SKM-1 (cell line): Measurements from ENCODE around the gene ISCU.
A peak's percentile ranks its signal among the peaks of the same experiment; 100 is the strongest.

ENCODE experiments used
- DNase-seq: peaks from one replicate; lab custom pipeline; 2025; ENCODE audit not compliant: unreplicated experiment; lab: John Stamatoyannopoulos, UW

Gene ISCU

DNA sequence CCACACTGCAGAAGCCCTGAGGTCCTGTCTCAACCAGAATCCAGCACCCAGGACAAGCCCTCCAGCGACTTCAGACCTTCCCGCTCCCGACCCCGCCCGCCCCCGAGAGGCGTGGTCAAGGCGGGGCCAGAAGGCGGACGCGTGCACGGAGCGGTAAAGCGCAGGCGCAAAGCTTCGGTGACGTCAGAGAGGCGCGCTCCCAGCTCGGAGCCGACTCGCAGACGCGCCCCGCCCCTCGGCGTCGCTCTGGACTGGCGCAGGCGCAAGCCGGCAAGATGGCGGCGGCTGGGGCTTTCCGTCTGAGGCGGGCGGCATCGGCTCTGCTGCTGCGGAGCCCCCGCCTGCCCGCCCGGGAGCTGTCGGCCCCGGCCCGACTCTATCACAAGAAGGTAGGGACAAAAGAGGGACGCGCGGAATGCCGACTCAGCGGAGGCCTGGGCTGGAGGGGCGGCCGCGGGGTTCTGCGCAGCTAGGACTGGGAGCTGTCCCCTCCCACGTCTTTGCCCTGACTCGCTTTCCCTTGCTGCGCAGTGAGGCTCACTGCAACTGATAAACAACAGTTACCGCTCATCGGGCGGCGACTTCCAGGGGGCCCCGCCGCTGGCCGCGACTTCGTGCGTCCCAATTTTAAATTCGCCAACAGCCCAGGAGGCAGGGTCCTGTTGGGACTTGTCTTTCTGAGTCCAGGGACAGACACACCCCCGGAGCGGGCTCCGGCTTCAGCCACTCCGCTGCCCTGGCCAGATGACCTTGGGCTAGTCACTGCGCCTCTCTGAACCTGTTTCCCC is at the start of gene ISCU:
TSS of gene ISCU (plus strand) at position 249 of the 788 bp plus-strand sequence. CDS start at position 276, 27 bp downstream.
- DNase-seq: peak; percentile 50

DNA sequence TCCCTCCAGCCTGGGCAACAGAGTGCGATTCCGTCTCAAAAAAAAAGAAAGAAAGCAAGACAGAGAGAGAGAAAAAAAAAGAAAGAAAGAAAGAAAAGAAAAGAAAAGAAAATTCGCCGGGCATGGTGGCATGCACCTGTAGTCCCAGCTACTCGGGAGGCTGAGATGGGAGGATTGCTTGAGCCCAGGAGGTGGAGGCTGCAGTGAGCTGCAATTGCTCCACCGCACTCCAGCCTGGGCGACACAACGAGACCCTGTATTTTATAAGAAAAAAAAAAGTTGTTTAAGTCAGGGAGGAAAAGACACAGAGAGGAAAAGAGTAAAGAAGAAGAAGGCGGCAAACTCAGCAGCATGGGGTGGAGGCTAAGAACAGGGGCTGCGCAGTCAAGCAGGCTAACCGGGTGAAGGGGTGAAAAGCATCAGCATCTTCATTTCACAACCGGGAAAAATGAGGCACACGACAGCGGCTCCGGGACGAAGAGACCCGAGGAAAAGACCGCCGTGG is 47.9 kb upstream of the ISCU start:
- DNase-seq: no peak

DNA sequence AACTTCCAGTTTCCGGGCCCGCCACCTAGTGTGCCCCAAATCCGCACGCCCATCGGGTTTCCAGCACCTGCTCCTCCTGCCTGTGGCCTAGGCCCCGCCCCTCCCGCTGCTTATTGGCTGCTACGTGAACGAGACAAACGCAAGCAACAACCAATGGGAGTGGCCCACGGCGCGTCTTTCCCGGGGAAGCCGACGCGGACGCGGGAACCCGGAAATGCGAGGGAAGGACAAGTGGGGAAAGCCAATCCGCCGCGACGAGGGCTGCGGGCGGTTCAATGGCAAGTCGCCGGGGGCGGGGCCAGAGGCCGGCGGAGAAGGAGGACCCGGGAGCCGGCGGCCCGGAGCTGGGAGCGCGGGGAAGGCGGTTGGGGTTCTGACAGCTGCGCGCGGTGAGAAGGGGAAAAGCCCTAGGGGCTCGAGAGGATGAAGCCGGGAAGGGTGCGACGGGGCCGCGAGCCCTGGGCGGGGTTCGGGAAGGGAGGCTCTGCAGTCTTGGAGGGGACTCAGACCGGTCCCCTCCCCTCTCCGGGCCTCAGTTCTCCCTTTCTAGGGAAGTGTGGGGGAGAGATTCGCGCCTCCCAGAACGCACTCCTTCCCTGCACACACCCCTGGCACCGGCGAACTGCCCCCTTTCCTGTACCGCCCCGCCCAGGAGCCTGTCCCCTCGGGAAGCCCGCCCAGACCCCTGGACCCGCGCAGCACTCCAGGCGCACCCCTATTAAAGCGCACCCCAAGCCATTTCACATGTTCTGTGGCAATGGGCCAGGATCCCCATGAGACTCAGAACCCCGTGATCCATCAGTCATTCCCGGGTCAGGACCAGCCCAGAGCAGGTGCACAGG is 47.2 kb upstream of the ISCU start, which contains the start of gene FICD:
TSS of gene FICD (plus strand) at position 305 of the 842 bp plus-strand sequence. CDS start 1,696 bp downstream, outside the sequence.
- DNase-seq: peak; percentile 56

DNA sequence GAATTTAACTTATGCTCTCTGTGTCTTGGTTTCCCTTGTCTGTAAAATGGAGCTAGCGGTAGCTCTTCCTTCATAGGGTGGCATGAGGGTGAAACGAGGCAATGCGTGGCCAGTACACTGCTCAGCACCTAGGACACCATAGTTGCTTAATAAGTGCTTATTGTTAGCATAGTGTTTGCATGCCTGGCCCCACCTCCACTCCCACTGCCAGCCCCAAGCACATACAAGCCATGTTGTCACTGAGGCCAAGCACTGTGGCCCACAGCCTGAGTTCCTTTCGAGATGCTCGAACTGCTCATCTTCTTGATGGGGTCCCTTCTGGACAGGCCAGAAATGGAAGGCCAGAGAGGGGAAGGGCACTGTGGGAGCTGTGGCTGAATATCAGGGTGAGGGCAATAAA is 46.5 kb upstream of the ISCU start:
- no peak for DNase-seq

DNA sequence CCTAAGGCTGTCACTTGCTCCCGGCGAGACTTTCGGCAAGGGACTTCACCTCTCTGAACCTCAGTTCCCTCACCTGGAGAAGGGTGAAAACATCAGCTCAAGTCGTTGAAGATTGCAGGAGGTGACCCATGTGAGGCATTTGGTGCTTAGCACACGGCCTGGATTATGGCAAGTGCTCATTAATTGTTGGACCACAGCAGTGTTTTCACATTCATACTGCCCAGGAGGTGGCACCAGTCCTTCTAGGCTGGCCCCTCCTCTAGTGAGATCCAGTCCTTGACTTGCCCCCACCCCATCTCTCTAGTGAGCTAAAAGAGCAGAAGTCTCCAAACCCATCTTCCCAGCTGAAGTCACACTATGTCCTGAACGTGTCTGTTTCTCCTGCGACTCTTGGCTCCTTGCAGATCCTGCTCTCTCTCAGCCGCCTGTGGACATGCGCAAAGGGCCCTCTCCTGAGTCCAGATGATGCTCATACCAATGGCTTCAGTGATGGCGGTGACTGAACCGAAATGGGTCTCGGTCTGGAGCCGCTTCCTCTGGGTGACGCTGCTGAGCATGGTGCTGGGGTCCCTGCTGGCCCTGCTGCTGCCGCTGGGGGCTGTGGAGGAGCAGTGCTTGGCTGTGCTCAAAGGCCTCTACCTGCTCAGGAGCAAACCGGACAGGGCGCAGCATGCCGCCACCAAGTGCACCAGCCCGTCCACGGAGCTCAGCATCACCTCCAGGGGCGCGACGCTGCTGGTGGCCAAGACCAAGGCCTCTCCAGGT is 45.7 kb upstream of the ISCU start:
- no peak for DNase-seq

DNA sequence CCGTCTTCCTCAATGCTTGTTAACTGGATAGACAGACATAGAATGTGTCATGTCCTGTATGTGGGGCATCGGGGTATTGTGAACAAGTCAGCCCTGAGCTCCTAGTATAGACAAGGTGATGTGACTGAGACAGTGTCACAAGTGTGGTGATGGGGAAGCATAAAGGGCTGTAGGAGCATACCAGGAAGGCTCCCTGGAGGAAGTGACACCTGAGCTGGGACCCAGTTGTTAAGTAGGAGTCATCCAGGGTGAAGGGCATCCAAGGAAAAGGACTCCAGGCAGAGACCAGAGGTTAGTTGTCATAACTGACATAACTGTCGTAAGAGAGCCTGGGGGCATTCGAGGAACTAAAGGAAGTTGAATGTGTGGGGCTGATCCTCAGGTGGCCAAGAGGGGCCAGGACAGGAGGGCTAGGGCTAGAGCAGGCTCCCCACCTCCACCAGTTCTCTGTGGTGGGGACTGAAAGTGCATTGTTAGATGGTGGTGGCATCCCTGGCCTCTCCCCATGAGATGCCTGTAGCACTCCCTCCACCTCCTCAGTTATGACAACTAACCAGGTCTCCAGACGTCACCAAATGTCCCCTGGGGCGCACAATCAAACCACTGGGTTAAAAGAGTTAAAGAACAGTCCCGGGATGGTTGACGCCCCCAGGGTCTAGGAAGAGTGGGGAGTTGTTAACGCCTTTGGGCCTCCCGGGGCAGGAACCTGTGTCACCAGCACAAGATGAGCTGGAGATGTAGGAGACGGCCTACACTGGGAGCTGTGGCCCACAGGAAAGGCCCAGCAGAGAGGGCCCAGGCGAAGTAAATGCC is 44.9 kb upstream of the ISCU start:
- DNase-seq: no peak

DNA sequence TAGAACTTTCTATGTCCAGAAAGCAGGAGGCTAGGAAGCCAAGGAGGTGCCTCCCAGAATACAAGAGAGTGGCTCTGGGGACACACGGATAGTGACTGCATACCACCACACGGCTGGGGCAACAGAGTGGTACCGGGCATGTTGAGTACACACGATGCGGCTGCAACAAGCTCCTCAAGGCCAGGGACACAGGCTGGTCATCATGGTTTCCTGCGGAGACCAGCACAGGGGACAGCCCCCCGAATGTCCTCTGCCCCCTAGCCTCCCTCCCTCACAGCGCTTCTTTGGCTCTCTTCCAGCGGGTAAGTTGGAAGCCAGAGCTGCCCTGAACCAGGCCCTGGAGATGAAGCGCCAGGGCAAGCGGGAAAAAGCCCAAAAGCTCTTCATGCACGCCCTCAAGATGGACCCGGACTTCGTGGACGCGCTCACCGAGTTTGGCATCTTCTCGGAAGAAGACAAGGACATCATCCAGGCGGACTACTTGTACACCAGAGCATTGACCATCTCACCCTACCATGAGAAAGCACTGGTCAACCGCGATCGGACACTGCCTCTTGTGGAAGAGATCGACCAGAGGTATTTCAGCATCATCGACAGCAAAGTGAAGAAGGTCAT is 44.2 kb upstream of the ISCU start:
- DNase-seq: no peak

DNA sequence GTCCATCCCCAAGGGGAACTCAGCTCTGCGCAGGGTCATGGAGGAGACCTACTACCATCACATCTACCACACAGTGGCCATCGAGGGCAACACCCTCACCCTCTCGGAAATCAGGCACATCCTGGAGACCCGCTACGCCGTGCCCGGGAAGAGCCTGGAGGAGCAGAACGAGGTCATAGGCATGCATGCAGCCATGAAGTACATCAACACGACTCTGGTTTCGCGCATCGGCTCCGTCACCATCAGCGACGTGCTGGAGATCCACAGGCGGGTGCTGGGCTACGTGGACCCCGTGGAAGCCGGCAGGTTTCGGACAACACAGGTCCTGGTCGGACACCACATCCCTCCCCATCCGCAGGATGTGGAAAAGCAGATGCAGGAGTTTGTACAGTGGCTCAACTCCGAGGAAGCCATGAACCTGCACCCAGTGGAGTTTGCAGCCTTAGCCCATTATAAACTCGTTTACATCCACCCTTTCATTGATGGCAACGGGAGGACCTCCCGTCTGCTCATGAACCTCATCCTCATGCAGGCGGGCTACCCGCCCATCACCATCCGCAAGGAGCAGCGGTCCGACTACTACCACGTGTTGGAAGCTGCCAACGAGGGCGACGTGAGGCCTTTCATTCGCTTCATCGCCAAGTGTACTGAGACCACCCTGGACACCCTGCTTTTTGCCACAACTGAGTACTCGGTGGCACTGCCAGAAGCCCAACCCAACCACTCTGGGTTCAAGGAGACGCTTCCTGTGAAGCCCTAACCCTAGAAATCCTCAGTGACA is 43.5 kb upstream of the ISCU start:
- DNase-seq: no peak

DNA sequence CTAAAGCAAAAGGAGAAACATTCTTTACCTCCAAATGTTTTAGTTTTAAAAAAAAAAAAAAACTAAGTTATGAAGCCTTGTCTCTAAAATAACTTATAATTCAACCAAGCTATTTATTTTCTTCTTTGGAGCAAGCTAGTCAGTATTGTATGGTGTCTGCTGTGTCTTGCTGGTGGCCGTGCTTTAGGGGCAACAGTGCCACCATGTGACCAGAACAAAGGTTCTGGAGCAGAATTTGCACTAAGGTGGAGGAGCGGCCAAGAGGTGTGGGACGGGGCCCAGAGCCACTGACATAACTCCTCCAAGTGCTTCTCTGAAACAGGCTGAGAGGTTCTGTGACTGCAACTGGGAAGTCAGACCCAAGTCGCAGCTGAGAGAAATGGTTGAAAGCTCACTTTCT is 42.8 kb upstream of the ISCU start:
- DNase-seq: no peak

DNA sequence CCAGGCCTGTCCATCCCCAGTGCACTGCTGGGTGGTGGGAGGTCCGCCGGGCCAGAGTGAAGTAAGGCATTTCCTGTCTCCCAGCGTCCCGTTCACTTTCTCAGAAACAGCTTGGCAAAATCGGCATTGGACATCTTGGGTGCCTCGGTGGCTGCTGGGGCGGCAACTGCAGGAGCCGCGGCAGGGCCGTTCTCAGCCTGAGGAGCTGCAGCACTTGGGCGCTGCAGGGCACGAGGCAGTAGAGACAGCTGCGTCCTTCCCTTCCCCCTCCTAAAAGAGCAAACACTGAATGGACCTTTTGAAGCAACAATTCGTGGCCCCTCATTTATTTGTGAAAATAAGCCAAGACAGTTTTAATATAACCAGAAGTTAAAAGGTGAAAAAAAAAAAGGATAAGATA is 39.0 kb upstream of the ISCU start:
- no peak for DNase-seq

DNA sequence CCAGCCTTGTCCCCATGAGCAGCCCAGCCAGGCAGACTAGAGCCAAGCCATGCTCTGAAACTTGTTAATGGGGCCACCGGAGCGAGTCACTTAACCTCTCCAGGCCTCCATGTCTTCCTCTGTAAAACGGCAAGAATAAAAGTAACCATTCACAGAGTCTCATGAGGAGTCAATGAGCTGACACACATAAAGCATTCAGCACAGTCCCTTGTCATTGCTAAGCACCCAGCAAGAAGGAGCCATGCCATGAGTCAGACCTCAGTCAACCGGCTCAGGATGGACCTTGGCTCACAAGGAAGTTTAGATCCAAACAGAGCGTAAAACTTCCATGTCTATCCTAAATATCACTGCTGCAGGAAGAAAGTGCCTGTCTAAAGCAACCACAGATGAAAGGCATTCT is 36.7 kb upstream of the ISCU start:
- DNase-seq: no peak

DNA sequence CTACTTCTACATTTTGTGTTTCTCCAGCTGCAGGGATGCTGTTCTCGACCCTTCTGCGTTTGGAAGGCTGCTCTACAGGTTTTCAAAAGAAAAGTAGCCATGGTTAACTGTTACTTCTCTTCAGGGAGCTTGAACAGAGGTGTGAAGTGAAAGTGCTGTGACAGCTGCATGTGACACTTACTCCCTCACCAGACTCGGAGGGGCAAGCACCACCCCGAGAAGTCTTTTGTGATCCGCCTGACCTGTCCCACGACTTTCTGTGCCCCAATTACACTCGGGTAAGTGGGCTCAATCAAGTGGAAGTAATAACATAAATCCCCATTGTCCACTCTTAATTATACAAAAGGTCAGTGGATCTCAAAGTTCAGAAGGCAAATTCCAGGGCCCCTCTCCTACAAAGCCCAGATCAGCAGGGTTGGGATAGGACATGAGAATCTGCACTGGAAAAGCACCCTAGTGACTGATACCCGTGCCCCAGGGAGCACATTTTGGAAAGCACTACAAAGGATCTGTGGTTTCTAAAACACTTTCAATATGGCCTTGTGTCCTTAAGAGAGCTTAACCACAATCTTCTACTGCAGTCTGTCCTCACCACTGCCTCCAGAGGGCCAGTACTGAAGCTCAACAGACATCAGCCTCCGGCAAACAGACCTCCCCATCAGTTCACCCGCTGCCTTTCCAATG is 35.8 kb upstream of the ISCU start:
- no peak for DNase-seq

DNA sequence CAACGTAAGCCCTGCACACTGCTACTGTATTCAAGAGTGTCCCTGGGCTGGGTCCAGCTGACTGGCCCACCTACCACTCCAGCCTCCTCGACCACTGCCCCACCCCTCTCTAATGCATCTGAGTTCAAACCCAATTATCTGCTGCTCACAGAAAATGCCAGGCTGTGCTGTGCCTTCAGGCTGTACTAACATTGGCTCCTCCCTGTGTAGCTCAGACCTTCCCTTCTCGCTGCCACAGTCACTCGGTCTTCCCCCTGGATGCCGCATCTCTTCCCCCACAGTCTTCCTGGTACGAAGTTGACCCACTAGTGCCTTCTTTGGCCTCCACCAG is 35.3 kb upstream of the ISCU start:
- DNase-seq: no peak

DNA sequence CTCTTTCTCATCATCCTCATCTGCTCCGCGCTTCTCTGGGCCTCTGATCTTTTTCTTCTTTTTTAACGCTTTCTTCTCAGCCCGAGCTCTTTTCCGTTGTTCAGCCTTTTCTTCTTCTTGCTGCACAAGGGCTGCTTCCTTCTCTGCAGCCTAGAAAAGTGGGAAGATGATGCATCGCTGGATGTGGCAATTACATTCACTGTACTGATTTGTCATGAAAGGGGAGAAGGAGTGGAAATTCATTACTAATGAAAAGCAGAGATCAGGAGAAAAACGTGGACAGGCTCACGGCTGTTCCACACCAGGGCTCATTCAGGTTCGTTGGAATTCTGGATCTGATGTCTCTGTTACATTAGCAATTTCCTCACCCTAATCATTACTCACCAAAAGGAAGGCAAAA is 32.2 kb upstream of the ISCU start:
- no peak for DNase-seq

DNA sequence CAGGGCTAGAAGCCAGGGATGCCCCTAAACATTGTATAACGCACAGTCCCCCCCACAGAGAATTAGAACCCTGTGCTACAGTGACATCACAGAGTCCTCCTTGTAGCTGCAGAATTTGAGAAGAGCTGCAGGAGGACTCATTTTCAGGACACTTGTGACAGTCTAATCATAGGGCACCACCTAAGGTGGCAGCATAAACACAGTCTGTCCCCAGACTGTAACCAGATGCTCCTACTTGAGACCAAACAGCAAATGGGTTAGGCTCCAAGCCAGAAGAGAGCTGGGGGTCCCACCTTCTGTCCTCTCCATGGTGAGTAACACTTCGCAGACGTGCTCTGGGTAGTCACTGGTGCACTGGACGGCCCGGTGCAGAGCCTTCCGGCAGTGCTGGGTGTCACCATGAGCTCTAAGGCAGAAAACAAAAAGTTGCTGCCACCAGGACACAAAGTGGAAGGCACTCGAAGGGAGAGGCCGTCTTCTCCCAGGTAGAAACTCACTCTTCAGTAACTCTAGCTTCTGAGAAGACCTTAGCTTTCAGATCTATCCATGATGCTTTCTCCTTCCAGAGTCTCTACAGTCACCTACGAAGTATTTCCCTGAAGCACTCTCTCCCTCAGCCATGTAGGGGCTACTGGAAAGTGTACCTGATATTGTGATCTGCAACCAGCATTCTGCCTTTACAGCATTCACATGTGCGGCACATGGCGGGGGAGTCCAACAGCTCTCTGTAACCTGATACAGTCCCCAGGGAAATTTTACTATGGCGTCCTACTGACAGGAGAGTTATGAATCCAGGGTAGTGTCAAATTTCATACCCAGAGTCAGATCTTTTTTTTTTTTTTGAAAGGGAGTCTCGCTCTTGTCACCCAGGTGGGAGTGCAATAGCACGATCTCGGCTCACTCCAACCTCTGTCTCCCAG is 30.2 kb upstream of the ISCU start:
- DNase-seq: no peak

DNA sequence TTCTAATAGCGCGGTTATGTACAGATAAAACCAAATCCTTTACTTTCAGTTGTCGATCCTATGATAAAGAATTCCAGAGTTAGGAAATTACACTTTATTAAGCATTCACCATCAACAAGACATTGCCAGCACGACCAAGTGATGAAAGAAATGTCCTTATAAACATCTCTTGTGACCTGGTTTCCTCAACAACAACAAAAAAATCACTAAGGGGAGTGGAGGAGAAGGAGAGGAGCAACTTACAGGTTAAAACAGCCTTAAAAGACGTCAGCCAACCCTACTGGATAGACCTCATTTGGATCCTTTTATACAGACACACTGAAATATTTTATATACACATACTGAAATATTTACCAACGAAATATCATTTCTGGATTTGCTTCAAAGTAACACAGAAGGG is 24.2 kb upstream of the ISCU start:
- no peak for DNase-seq

DNA sequence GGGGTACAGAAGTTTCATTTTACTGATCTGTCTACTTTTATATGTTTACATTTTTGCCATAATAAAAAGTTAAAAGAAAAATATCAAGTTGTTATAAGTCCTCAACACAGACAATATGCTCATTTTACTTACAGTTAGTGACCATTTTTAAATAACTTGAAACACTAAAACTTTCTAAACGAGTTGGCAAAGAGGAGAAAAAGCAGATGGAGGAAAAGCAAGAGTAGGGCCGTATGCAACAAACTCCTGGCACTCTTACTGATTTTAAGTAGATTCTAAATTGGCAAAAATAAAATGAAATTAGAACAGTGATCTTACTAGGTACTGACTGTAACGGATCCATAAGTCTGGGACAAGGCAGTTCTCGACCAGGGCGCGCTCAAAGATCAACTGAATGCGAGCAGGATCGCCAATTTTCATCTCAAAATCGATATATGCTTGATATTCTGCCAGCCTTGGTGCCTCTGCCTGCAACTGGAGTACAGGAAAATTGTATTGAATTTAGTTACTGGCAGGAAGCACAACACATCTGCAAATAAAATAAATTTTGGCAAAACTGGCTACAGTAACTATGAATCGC is 23.7 kb upstream of the ISCU start:
- DNase-seq: no peak
